ENCODE measurements around the gene ZNF609. TPM values are rescaled to one million over a fixed set of nuclear protein-coding genes. Genes with fewer than 3 reads are reported as not detected.

Gene ZNF609
- 12.1 and 18.0 TPM in 2 replicates for total RNA-seq

DNA sequence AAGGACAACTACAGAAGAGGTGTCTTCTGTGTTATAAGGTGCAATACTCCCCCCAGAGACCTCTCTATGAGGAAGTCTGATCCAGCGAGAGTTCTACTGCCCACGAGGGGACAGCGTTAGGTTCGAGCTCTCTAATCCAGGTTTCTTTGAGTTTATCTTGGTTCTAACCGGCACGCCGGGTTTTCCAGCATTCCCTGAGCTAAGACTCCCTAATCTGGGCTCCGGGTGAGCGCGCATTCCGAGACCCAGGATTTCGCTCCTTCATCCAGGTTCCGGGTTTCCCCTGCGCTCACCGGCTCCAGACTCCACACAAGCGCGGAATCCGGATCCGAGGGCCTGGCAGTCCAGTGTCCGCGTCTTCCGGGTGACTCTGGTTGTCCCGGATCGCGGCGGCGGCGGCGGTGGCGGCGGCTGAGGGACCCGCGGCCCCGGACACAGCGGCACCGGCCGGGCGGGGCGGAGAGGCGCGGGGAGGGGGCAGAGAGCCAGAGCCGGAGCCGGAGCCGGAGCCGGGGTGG, at the start of gene ZNF609:
ZNF609 (plus strand) TSS at position 373 of the 518 bp plus-strand sequence. CDS start 38,842 bp downstream, outside the sequence.
- DNase-seq (ENCODE audit: low read depth in 2 of 2), result peak; percentile 76 to 90

DNA sequence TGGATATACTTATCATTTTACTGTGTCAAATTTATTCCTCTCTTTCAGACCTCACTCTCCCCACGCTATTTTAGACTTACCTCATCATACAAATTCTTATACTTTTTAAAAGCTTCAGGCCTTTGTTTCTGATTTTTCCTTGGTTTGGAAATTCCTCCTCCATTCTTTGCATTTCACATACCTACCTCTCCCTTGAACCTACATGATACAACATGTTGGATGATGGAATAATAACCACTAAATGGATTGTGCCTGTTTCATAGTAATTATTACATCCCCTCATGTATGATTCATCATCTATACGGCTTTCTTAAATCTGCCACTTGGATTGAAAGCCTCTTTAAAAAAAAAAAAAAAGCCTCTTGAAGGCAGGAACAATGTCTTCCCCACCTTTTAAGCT, 48.2 kb upstream of the ZNF609 start:
- DNase-seq (ENCODE audit: low read depth in 2 of 2), result no peak

- DNase-seq (ENCODE audit: low read depth in 2 of 2), result no peak
Measured at GRCh38 chr15:64422697-64423096, 37.7 kb upstream of the ZNF609 start.

GRCh38 chr15:64423970-64424369, 36.4 kb upstream of the ZNF609 start:
- DNase-seq (ENCODE audit: low read depth in 2 of 2), result no peak

GRCh38 chr15:64425221-64425620, 35.2 kb upstream of the ZNF609 start:
- peak in 1 of 2 donors; percentile 20 for DNase-seq (ENCODE audit: low read depth in 2 of 2)

DNA sequence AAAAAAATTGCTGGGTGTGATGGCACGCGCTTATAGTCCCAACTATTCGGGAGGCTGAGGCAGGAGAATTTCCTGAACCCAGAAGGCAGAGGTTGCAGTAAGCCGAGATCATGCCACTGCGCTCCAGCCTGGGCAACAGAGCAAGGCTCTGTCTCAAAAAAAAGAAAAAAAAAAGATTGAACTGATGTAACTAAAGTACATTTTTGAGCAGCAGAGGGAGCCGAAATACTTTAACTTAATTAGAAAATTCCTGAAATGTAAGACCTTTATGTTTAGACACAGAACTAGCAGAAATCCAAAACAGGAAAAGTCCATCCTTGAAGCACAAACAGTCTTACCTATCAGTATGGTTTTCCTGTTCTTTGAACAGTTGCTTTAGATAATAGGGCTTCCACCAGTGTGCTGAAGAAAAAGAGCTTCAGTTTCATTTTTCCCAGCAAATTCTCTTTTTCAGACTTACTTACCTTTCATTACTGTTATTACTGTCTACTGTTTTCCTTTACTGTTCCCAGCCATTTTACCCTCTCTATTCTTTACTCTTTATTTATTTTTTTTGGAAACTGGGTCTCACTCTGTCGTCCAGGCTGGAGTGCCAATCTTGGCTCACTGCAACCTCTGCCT, 33.4 kb upstream of the ZNF609 start:
- peak; percentile 36 to 63 for DNase-seq (ENCODE audit: low read depth in 2 of 2)

DNA sequence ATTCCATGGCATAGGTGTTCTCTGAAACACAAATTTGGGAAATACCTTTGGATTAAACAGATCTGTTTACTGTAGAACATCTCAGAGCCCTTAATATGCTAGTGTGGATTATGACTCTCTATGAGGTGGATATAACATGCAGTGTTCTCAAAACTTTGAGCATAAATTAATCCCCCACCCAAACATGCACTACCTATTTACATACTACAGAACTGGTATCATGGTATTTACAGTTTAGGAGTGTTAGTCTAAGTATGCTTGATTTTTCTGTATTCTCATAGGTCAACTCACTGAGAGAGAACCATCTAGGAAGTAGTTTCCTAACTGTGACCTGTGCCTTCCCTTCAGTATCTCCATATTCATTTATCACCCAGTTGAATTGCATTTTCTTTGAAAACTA, 30.9 kb upstream of the ZNF609 start:
- DNase-seq (ENCODE audit: low read depth in 2 of 2), result no peak

GRCh38 chr15:64430000-64430735, 30.2 kb upstream of the ZNF609 start:
- peak in 1 of 2 donors; percentile 74 for DNase-seq (ENCODE audit: low read depth in 2 of 2)

- DNase-seq (ENCODE audit: low read depth in 2 of 2), result no peak
Measured at GRCh38 chr15:64437982-64438381, 22.4 kb upstream of the ZNF609 start.

DNA sequence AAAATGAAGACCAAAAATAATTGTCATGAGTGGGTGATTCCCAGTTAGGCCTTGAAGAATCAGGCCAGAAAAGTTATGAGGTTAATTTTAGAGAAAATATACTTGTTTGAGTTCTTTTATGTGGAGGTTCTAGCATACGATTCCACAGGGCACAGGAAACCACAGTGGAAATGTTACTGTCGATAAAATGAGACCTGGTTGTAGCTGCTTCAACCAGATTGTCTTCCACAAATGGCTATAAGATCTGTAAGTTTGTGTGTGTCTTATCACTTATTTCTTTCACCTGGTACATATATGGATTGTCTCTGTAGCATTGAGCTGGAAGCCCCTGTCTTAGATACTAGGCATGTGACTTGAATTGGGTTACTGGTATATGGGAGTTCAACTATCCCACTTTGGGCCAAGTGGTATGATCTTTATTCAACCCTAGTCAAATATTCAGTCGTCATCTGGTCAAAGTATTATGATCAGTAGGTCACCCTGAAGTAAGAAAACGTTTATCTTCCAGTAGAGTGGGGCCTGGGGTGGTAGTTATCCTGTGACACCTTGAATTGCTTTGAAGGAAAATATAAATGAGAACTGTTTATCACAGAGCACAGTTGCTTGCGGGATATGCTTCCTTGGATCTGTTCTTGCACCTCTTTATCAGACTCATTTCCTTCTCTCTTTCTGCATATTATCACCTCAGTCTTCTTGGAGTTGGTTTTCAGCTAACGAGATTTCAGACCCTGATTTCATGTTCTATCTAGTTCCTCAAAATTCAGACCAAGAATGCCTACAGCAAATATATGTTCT, 21.5 kb upstream of the ZNF609 start:
- DNase-seq (ENCODE audit: low read depth in 2 of 2), result no peak

GRCh38 chr15:64441852-64442251, 18.5 kb upstream of the ZNF609 start:
- no peak for DNase-seq (ENCODE audit: low read depth in 2 of 2)

GRCh38 chr15:64443016-64443415, 17.4 kb upstream of the ZNF609 start:
- DNase-seq (ENCODE audit: low read depth in 2 of 2), result no peak

DNA sequence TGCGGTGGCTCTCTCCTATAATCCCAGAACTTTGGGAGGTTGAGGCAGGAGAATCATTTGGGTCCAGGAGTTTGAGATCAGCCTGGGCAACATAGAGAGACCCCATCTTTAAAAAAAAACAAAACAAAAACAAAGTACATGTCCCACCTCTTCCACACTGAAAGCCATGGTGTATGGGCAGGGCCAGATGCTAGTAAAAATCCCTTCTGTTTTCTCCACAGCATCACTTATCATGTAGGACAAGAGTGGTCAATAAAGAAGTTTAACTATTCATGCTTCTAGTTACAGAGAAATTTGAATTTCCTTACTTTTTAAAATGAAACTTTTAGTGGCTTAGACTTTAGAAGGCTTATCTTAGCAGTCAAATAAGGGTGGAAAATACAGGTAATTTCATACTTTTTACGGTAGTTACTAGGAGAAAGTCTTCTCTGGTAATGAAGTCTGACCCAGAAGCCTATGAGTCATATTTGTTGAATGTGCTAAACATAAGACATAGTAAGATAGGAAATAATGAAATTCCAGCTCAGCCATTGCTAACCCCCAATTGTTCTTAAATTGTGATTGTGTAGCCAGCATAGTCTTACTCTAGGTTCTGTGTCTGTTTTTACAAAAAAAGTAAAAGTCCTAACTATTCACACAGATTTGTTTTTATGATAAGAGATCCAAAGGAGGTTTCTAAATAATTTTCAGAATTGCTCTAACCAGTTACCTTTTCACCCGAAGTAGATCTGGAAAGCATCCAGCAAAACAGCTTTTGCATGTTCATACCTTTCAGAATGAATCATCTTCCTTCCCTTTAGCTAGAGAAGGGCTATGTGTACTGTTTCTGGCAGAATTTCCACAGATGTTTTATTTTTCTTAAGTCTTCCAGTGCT, 16.4 kb upstream of the ZNF609 start:
- DNase-seq (ENCODE audit: low read depth in 2 of 2), result peak; percentile 73 to 92

GRCh38 chr15:64444836-64445235, 15.5 kb upstream of the ZNF609 start:
- peak in 1 of 2 donors; percentile 26 for DNase-seq (ENCODE audit: low read depth in 2 of 2)

DNA sequence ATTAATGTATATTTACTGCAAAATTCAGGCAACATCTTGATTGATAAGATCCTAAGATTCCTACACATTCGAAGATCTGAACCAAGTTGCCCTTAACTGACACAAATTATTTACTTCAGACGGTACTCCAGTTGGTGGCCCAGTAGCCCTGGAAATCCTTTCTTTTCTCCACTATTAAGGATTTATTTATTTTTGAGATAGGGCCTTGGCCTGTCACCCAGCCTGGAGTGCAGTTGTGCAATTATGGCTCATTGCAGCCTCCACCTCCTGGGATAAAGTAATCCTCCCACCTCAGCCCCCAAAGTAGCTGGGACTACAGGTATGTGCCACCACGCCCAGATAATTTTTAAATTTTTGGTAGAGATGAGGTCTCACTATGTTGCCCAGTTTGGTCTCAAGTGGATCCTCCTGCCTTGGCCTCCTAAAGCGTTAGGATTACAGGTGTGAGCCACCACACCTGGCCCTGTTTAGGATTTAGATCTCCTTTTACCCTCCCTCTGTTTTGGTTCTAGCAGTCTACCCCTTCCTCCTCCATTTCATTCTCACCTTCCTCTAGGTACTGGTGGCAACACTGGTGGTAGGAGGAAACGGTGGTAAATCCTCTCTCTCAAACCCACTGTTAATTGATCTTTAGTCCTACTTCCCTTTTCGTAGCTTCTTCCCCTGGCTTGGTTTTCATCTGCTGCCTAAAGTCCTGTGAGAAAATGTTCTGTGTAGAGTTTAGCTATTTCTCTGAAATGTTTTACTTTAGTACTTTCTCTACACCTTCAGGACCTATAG, 12.7 kb upstream of the ZNF609 start:
- no peak for DNase-seq (ENCODE audit: low read depth in 2 of 2)

- DNase-seq (ENCODE audit: low read depth in 2 of 2), result peak; percentile 56 to 64
Measured at GRCh38 chr15:64452988-64453688, 7.2 kb upstream of the ZNF609 start.

- no peak for DNase-seq (ENCODE audit: low read depth in 2 of 2)
Measured at GRCh38 chr15:64453689-64454037, 6.7 kb upstream of the ZNF609 start.

- DNase-seq (ENCODE audit: low read depth in 2 of 2), result no peak
Measured at GRCh38 chr15:64454282-64454681, 6.1 kb upstream of the ZNF609 start.

DNA sequence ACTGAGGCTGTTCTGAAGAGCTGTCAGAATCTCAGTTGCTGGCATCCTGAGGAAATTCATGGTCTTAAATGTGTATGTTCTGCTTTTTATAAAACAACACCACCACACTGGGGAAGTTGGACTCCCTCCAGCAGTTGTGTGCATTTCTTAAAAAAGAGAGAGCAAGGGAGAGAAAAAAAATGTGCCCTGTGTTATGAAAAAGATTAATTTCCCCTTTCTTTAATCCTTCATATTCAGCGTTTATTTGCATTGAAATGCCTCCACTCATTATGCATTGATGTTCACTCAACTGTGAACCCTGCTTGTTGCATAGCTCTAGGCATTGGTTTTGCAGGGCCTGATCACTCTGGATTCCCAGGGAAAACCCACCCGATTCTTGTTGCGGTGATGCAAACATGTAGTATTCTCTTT, 4.4 kb upstream of the ZNF609 start:
- no peak for DNase-seq (ENCODE audit: low read depth in 2 of 2)

DNA sequence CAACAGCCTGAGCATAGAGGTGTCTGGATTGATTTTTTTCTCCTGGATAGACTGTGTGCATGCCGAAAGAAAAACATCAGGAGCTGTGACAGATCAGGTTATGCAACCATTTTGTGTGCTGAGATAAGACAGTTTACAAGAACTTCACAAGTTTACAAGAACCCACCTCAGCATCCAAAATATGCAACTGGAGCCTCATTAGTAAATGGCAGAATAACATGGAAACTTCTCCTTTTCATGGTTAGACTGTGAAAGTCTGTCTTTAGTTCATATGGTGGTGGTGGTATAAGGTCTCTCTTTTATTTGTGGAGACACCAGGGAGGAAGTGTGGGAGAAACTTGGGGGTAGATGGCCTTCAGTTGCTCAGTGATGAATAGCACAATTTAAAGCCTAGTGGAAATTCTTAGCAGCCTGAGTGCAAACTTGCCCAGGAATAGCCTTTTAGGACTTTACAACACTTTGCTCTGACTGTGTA, 3.7 kb upstream of the ZNF609 start:
- DNase-seq (ENCODE audit: low read depth in 2 of 2), result no peak

Measured in dermis microvascular lymphatic vessel endothelial cell (primary cell).